Lung (tissue), 12 donors: ENCODE data around the gene TUBGCP2. TPM values are rescaled to one million over a fixed set of nuclear protein-coding genes. Genes with fewer than 3 reads are reported as not detected.

Source experiments
- ATAC-seq: fragments of 200-7000 bp; cut with Tn5 transposase; one replicate; pipeline ENCODE4 v1.9.1; 2020; ENCODE audit warnings: moderate number of reproducible peaks; ENCODE audit not compliant: insufficient read depth, low FRiP score
- DNase-seq, 3 donors: peaks; one replicate each; pipeline ENCODE4 v3.0.0-alpha.2; 2013 to 2017
- H3K27ac ChIP-seq, 2 donors: one replicate each; pipeline ENCODE4 v1.5.1; 2013; ENCODE audit warnings: mild to moderate bottlenecking in 2 of 2, moderate library complexity in 2 of 2, control low read depth in 1 of 2, inconsistent platforms in 1 of 2, low read depth in 1 of 2, low read length in 1 of 2
- H3K27me3 ChIP-seq, 3 donors: one replicate each; pipeline ENCODE4 v1.5.1; 2013; ENCODE audit warnings: low read length in 2 of 3; ENCODE audit not compliant: control insufficient read depth in 3 of 3, insufficient read depth in 3 of 3
- H3K36me3 ChIP-seq, 4 donors: one replicate each; pipeline ENCODE4 v1.5.1; 2013; ENCODE audit warnings: low read length in 4 of 4, mild to moderate bottlenecking in 1 of 4, moderate library complexity in 1 of 4; ENCODE audit not compliant: control insufficient read depth in 4 of 4, insufficient read depth in 4 of 4
- H3K4me1 ChIP-seq, 5 donors: one replicate each; pipeline ENCODE4 v1.5.1; 2013; ENCODE audit warnings: low read length in 5 of 5, mild to moderate bottlenecking in 2 of 5, moderate library complexity in 1 of 5; ENCODE audit not compliant: control insufficient read depth in 5 of 5, insufficient read depth in 5 of 5
- H3K4me3 ChIP-seq: one replicate; pipeline ENCODE4 v1.5.1; 2013; ENCODE audit warnings: mild to moderate bottlenecking, control low read depth, moderate library complexity
- H3K9ac ChIP-seq, 2 donors: one replicate each; pipeline ENCODE4 v1.5.1; 2013; ENCODE audit warnings: low read length in 2 of 2, control low read depth in 1 of 2; ENCODE audit not compliant: insufficient read depth in 1 of 2
- H3K9me3 ChIP-seq, 4 donors: one replicate each; pipeline ENCODE4 v1.5.1; 2013; ENCODE audit warnings: low read length in 3 of 4, mild to moderate bottlenecking in 1 of 4, moderate library complexity in 1 of 4; ENCODE audit not compliant: control insufficient read depth in 4 of 4, insufficient read depth in 3 of 4
- WGBS, 2 donors: extraction: QIAGEN DNeasy Blood & Tissue Kit; methylation state at CpG; one replicate each; pipeline ENCODE4 v1.1.7; 2013; 5-methylcytosine and 5-hydroxymethylcytosine counted together
- polyA plus RNA-seq, 2 donors: library from polyadenylated mRNA; stranded (reverse); fragments of 200-250 nt; gene quantifications; one replicate each; pipeline ENCODE4 v1.2.1, GENCODE V29; 2013
- total RNA-seq, 2 donors: library from RNA; depleted of rRNA in 1 of 2; stranded (reverse); fragments of >200 nt in 1 of 2; gene quantifications; one replicate each; pipeline ENCODE4 v1.2.1, GENCODE V29; 2014 to 2021
- TF ChIP-seq, protein P1 (sequence below): IDR thresholded peaks from 2 replicates; pipeline ENCODE4 v1.5.1; 2012; ENCODE audit warnings: mild to moderate bottlenecking; ENCODE audit errors: control extremely low read depth, extremely low read depth
- donor health status: control.
- donor health status: control.
- donor health status: Bipolar disorder and iron deficiency.
- donor health status: healthy.
- donor health status: DM: yes; HTN: yes; CAD: no.

The TUBGCP2 gene
- total and polyA plus RNA-seq, 4 donors = 39.2 to 66.2 (median 53.8) TPM

DNA sequence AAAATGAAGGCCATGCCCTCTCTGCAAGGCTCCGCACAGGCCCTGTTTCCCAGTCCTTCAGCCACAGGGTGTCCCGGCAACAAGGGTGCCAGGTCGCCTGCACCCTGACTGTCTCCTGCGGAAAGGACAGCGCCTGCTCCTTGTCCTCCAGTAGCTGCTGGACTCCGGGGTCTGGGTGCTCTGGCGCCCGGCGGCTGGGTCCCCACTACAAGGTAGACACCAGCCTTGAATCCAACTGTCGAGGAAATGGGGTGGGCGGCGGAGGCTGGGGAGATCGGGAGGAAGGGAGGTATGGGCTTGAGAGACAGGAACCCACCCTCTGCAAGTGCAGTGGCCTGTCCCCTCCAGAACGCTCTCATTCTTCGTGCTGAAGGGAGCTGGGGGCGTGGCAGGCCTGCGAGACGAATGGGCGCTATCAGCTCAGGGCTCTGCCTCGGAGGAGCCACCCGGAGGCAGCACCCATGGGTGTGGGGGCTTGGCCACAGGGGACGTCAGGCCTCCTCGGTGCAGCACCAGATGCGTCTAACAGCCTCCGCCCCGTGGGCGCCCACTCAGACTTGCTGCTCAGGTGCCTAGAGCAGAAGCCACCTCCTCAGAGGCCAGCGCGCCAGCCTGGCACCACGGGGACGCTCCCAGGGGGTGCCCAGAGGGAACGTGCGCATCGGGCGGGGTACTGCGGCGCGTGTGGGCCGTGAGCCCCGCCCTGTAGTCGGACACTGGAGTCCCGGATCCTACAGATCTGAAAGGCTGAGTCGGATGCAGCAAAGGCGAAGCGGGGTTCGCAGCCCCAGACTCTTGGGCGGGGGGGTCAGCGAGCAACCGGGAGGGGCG lies 47.6 kb downstream of the TUBGCP2 start:
- Histone ChIP-seq H3K36me3 (no peaks in the 10 kb centered on the region), H3K27ac (peak overlapping the region; percentile 89 to 96), H3K4me3 (peak overlapping the region; percentile 58), H3K27me3 (no peaks in the 10 kb centered on the region), H3K9ac (no peak overlapping the region), H3K9me3 (no peaks in the 10 kb centered on the region), H3K4me1 (peaks cover 2 to 41% (median 5%) of the 10 kb centered on the region in 5 donors)
- TF ChIP-seq, protein P1, sequence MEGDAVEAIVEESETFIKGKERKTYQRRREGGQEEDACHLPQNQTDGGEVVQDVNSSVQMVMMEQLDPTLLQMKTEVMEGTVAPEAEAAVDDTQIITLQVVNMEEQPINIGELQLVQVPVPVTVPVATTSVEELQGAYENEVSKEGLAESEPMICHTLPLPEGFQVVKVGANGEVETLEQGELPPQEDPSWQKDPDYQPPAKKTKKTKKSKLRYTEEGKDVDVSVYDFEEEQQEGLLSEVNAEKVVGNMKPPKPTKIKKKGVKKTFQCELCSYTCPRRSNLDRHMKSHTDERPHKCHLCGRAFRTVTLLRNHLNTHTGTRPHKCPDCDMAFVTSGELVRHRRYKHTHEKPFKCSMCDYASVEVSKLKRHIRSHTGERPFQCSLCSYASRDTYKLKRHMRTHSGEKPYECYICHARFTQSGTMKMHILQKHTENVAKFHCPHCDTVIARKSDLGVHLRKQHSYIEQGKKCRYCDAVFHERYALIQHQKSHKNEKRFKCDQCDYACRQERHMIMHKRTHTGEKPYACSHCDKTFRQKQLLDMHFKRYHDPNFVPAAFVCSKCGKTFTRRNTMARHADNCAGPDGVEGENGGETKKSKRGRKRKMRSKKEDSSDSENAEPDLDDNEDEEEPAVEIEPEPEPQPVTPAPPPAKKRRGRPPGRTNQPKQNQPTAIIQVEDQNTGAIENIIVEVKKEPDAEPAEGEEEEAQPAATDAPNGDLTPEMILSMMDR = no peak
- DNase-seq = peak; percentile 46 to 56 (median 54)
- 20 to 21% methylated on average over 48 to 50 of the region's 50 CpGs for WGBS, 2 donors
- ATAC-seq = peak; percentile 12

DNA sequence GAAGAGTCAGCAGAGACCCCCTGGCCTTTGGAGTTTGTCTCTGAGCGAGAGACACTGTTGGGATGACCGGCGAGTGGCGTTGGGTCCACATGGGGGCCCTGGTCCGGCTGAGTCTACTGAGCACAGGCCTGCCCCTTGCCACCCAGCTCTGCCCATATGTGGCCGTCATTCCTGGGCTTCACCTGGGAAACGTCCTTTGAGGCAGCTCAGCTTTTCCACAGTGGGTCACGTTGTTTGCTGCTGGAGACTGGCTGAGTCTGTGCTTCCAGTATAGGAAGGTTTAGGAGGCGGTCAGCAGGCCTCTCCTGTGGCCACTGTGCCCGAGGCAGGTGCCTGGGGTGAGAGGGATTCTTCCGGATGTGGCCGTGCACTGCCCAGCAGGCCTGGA lies 49.1 kb downstream of the TUBGCP2 start:
- no peak overlapping the region for H3K9ac ChIP-seq
- WGBS, 2 donors = 46 to 65% methylated on average over 12 of the region's 12 CpGs

DNA sequence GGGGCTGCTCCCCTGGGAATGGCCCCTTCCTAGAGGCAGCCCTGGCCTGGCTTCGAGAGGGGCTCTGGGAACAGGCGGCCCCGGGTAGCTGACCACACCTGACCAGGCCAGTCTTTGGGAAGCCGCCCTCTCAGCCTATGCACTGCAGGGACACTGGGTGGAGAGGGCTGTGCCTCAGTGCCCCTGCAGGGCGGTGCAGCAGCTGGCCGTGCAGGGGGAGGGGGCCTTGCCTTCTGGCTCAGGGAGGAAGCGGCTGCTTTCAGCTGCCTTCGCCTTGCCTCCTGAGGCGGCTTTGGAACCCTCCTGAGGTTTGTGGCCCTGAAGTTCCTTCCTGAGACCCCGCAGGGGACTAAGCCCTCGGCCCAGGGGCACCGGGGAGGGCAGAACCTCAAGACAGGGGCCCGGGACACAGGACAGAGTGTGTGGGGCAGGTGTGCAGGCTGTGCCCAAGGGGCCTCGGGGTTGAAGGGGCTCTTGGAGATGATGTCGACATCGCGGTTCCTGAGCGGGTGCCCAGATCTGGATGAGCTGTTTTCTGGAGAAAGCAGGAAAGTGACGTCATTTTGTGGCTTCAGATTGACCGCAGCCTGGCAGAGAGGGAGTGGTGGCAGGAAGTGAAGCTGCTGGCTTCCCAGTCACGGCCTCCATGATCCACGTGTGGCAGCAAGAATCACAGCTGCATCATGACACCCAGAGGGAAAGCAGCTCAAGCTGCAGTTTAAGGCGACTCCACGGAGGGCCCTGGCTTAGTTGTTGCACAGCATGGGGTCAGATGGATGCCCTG lies 49.7 kb downstream of the TUBGCP2 start:
- DNase-seq = peak; percentile 86 to 89 (median 86)
- Histone ChIP-seq H3K4me3 (no peak overlapping the region), H3K9ac (no peak overlapping the region), H3K4me1 (peaks cover 2 to 41% (median 5%) of the 10 kb centered on the region in 5 donors), H3K27ac (peak overlapping the region in 1 of 2 donors; percentile 90), H3K27me3 (peaks cover 0 to 3% (median 0%) of the 10 kb centered on the region in 3 donors), H3K9me3 (no peaks in the 10 kb centered on the region), H3K36me3 (no peaks in the 10 kb centered on the region)
- ATAC-seq = peak; percentile 46
- TF ChIP-seq, protein P1 = no peak
- 21 to 36% methylated on average over 24 of the region's 24 CpGs for WGBS, 2 donors

More for the DNA sequence above, 49.1 kb downstream of the TUBGCP2 start:
- Histone ChIP-seq H3K4me3 (no peak overlapping the region), H3K36me3 (no peaks in the 10 kb centered on the region), H3K4me1 (peaks cover 2 to 41% (median 5%) of the 10 kb centered on the region in 5 donors), H3K27ac (peak overlapping the region in 1 of 2 donors; percentile 86), H3K9me3 (no peaks in the 10 kb centered on the region), H3K27me3 (peaks cover 0 to 3% (median 0%) of the 10 kb centered on the region in 3 donors)
- TF ChIP-seq, protein P1 = no peak
- DNase-seq (no peak), ATAC-seq (no peak)
